ENCODE results near the gene KRTAP5-2.

DNA sequence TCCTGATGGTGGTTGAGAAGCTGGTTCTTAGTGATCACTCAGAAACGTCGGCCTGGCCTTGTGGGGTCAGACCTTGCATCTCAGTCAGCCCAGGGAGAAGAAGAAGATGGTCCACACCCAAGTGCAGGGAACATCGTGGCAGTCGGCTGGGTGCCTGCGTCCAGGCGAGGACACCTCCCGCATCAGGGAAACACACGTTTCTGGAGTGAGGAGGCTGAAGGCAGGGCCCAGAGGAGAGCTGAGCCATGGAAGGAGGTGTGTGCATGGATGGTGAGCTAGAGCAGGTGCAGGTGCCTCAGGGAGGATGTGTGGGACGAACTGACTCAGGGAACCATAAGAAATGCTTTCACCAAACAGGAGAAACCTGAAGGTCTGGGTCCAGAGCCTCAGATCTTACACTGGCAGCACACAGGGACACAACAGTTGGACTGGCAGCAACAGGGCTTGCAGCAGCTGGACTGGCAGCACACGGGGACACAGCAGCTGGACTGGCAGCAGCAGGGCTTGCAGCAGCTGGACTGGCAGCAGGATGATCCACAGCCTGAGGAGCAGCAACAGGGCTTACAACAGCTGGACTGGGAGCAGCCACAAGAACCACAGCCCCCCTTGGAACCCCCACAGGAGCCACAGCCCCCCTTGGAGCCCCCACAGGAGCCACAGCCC is 632 bp downstream of the KRTAP5-2 start:
- TF ChIP-seq POLR2AphosphoS5 (IDR thresholded peaks at IDR 0.05; ENCODE audit: borderline replicate concordance, low read depth, low read length), result no peak
- TF ChIP-seq EZH2 (IDR thresholded peaks at IDR 0.05), result no peak
- TF ChIP-seq FOXP2 (optimal IDR thresholded peaks at IDR 0.05; ENCODE audit: control extremely low read depth, extremely low read length, insufficient read depth), result no peak
